ENCODE measurements around the gene BCL2L14.

The BCL2L14 gene

GRCh38 chr12:12070674-12071656 lies at the start of gene BCL2L14:
BCL2L14 (plus strand) TSS chr12:12070939; CDS start chr12:12079306, 8,367 bp downstream.
- no peak for DNase-seq (ENCODE audit: low read depth)

GRCh38 chr12:12022306-12022936 lies 48.3 kb upstream of the BCL2L14 start:
- no peak for DNase-seq (ENCODE audit: low read depth)

GRCh38 chr12:12023456-12023855 lies 47.3 kb upstream of the BCL2L14 start:
- no peak for DNase-seq (ENCODE audit: low read depth)

- no peak for DNase-seq (ENCODE audit: low read depth)
Observed at GRCh38 chr12:12024911-12025682, 45.6 kb upstream of the BCL2L14 start.

- DNase-seq (ENCODE audit: low read depth), result no peak
Observed at GRCh38 chr12:12025799-12026386, 44.8 kb upstream of the BCL2L14 start.

DNA sequence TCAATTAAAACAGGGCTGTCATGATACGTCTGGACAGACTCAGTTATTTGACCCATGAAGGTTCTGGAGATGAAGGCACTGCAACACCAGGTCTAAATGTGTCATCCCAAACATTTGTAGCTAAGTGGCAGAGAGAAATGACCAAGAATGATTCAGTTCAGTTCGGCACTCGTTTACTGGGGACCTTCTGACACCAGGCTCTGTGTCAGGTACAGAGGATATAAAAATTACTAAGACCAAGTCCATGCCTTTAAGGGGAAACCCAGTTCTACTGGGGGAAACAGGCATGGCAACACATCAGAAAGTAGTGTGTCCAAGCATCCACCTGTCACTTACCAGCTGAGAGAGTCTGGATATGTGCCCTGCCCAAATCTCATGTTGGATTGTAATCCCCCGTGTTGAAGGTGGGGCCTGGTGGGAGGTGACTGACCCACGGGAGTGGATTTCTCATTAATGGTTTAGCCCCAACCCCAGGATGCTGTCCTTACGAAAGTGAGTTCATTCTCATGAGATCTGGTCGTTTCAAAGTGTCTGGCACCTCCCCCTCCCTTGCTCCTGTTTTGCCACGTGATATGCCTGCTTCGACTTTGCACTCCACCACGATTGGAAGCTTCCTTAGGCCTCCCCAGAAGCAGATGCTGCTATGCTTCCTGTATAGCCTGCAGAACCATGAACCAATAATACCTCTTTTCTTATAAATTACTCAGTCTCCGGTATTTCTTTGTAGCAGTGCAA lies 41.9 kb upstream of the BCL2L14 start:
- no peak for DNase-seq (ENCODE audit: low read depth)

DNA sequence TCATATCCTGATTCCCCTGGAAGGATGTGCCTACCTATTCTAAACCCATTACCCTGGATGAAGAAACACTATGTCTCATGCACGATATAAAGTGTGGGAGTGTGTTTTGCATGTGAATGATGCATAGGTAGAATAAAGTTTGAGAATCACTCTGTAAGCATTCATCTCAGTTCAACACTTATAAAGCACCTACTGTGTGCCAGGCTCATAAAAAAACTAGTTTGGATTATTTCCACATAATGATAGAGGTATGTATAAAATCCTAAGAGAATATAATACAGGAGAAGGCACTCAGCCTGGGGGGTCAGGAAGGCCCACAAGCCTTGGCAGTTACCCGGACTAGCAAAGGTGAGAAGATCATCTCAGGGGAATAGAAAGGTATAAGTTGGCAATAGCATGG lies 41.1 kb upstream of the BCL2L14 start:
- DNase-seq (ENCODE audit: low read depth), result no peak

- no peak for DNase-seq (ENCODE audit: low read depth)
Observed at GRCh38 chr12:12032260-12032791, 38.4 kb upstream of the BCL2L14 start.

DNA sequence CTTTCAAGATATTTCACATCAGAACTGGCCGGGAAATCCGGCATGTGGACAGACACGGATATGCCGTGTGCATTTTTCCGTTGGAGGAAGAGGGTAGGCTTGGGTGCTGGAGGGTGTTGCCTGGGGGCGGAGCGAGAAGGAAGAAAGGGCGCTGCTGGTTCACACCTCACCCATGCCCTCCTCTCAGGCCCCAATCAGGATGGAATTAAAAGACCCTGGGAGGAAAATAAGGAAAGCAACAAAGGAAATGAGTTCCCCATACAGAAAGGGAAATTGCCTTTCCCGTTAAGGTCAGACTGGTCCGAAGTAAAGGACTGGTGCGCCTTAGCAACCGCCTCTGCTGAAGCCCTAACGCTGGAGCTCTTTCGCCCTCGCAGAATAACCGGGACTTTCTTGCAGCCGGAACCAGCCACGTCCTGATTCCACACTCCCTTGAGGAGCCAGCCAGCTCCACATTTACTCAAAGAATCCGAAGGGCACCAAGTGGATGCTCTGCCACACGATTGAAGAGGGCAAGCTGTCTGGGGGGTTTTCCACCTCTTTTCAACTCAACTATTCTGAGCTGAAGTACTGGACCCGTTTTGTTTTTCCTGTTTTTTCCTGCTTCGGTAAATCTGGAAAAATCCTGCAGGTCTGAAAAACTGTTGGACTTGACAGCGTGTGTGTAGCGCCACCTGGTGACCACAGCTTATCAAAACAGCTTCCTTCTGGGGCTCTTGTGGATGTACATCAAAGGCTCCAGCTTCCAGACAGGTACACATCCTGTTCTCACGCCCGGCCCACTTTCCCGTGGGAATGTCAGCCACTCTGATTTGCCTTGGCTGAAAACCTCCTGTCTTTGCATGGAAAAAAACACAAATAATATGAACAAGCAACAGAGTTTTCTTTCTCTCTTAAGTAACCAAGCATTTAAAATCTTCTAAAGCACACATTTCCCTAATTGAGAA lies 37.6 kb upstream of the BCL2L14 start:
- DNase-seq (ENCODE audit: low read depth), result peak; percentile 56

DNA sequence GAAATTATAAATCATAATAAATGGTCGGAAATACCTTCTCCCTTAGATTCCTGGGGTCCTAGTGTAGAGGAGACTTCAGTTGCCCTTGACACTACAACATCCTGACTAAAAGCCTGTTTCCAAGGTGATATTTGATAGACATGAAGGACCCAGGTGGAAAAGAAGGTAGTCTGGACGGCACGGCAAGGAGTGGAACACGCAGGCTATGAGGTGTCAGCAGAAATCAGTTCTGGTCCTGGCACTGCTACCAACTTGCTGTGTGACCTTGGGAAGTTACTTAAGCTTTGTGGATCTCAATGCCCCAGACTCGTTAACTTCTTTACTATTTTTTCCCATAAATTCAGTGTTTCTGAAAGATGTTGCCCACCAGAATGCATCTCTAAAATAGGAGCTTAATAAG lies 36.9 kb upstream of the BCL2L14 start:
- no peak for DNase-seq (ENCODE audit: low read depth)

- no peak for DNase-seq (ENCODE audit: low read depth)
Observed at GRCh38 chr12:12034344-12034743, 36.4 kb upstream of the BCL2L14 start.

DNA sequence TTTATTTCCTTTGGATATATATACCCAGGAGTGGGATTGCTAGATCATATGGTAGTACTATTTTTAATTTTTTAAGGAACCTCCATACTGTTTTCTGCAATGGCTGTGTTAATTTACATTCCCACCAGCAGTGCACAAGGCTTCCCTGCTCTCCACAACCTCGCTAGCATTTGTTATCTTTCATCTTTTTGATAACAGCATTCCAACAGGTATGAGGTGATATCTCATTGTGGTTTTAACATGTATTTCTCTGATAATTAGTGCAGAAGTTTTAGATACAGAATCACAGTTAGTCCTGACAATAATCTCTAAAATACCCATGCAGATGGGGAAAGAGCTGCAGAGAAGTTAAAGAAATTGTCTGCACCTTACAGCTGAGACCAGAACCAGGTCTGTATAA lies 35.5 kb upstream of the BCL2L14 start:
- no peak for DNase-seq (ENCODE audit: low read depth)

GRCh38 chr12:12036901-12037300 lies 33.8 kb upstream of the BCL2L14 start:
- DNase-seq (ENCODE audit: low read depth), result no peak

GRCh38 chr12:12039897-12040296 lies 30.8 kb upstream of the BCL2L14 start:
- DNase-seq (ENCODE audit: low read depth), result no peak

DNA sequence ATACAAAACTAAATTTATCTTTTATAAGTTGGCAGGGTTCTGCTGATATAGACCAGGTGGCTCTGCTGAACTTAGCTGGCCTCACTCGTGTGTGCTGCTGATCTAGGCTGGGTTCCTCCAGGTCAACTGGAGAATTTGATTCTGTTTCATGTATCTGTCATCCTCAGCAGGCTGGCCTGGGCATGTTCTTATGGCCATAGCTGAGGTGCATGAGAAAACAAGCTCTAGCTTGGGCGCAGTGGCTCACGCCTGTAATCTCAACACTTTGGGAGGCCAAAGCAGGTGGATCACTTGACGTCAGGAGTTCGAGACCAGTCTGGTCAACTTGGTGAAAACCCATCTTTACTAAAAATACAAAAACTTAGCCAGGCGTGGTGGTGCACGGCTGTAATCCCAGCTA lies 24.3 kb upstream of the BCL2L14 start:
- DNase-seq (ENCODE audit: low read depth), result no peak

DNA sequence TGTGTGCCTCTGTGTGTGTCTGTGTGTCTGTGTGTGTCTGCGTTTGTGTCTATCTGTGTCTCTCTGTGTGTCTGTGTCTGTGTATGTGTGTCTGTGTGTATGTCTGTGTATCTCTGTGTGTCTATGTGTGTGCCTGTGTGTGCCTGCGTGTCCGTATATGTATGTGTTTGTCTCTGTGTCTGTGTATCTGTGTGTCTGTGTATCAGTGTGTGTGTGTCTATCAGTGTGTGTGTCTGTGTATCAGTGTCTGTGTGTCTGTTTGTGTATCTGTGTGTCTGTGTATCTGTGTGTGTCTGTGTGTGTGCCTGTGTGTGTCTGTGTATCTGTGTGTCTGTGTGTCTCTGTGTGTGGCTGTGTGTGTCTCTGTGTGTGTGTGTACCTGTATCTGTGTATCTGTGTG lies 23.1 kb upstream of the BCL2L14 start:
- DNase-seq (ENCODE audit: low read depth), result no peak

DNA sequence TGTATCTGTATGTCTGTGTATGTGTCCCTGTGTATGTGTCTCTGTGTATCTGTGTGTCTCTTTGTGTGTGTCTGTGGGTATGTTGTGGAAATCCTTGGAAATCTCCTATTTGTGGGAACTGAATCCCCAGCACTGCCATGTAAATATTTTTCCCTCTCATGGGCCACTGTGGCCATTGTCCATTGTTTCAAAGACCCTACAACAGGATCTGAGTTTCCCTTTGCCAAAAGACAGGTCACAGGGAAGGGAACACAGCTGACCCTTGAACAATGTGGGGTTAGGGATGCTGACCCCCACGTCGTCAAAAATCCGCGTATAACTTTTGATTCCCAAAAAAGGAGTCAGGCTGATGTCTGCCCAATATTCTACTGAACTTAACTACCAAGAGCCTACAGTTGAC lies 22.5 kb upstream of the BCL2L14 start:
- DNase-seq (ENCODE audit: low read depth), result no peak

- DNase-seq (ENCODE audit: low read depth), result no peak
Observed at GRCh38 chr12:12048714-12049113, 22.0 kb upstream of the BCL2L14 start.

GRCh38 chr12:12051668-12052067 lies 19.1 kb upstream of the BCL2L14 start:
- no peak for DNase-seq (ENCODE audit: low read depth)

- no peak for DNase-seq (ENCODE audit: low read depth)
Observed at GRCh38 chr12:12054993-12055392, 15.7 kb upstream of the BCL2L14 start.

Measured in GM04504 (cell line).